Fibroblast of lung (primary cell): ENCODE measurements around the gene C1R. TPM values are rescaled to one million over a fixed set of nuclear protein-coding genes. Genes with fewer than 3 reads are reported as not detected.

Experiments
- DNase-seq, 2 donors: peaks; one replicate each; pipeline versions ENCODE4 v3.0.0 to v3.0.0-alpha.2; 2010; ENCODE audit warnings: low read depth in 2 of 2
- H2AFZ ChIP-seq: 2 replicates; pipeline ENCODE4 v1.5.1; 2012; ENCODE audit warnings: low read length, control low read depth, inconsistent platforms
- H3K27ac ChIP-seq: 2 replicates; pipeline ENCODE4 v1.5.1; 2011; ENCODE audit warnings: low read length, control low read depth; ENCODE audit not compliant: insufficient read depth
- H3K27me3 ChIP-seq: 2 replicates; pipeline ENCODE4 v1.5.1; 2011; ENCODE audit warnings: mild to moderate bottlenecking, low read length; ENCODE audit not compliant: control insufficient read depth, insufficient read depth
- H3K36me3 ChIP-seq: 2 replicates; pipeline ENCODE4 v1.5.1; 2011; ENCODE audit warnings: low read length; ENCODE audit not compliant: control insufficient read depth, insufficient read depth
- H3K4me1 ChIP-seq: 2 replicates; pipeline ENCODE4 v1.5.1; 2011; ENCODE audit warnings: low read length; ENCODE audit not compliant: control insufficient read depth, insufficient read depth; ENCODE audit errors: extremely low read depth
- H3K4me2 ChIP-seq: 2 replicates; pipeline ENCODE4 v1.5.1; 2011; ENCODE audit warnings: low read length, control low read depth; ENCODE audit not compliant: insufficient read depth; ENCODE audit errors: extremely low read depth
- H3K4me3 ChIP-seq, 4 experiments: fragments of 200-600 bp in 1 of 4; sonication (generic) in 1 of 4; replicated peaks in 1 of 4; 2 replicates each; pipeline ENCODE4 v1.5.1; 2011 to 2016; ENCODE audit warnings: low read length in 4 of 4, low read depth in 3 of 4, mild to moderate bottlenecking in 3 of 4, control low read depth in 2 of 4, inconsistent platforms in 1 of 4, mixed read lengths in 1 of 4; ENCODE audit not compliant: insufficient read depth in 1 of 4; ENCODE audit errors: control extremely low read depth in 1 of 4
- H3K79me2 ChIP-seq: 2 replicates; pipeline ENCODE4 v1.5.1; 2012; ENCODE audit warnings: mild to moderate bottlenecking, low read length, inconsistent platforms; ENCODE audit not compliant: control insufficient read depth, insufficient read depth
- H3K9ac ChIP-seq: 2 replicates; pipeline ENCODE4 v1.5.1; 2011; ENCODE audit warnings: mild to moderate bottlenecking, low read length, control low read depth; ENCODE audit not compliant: insufficient read depth
- H3K9me3 ChIP-seq: 2 replicates; pipeline ENCODE4 v1.5.1; 2012; ENCODE audit warnings: low read depth, low read length; ENCODE audit not compliant: control insufficient read depth, insufficient read depth
- H4K20me1 ChIP-seq: 2 replicates; pipeline ENCODE4 v1.5.1; 2011; ENCODE audit warnings: low read length; ENCODE audit not compliant: control insufficient read depth, insufficient read depth; ENCODE audit errors: extremely low read depth
- EZH2 ChIP-seq: IDR thresholded peaks from 2 replicates; pipeline ENCODE4 v1.5.1; 2012; ENCODE audit warnings: low read length, control low read depth, mild to moderate bottlenecking; ENCODE audit errors: missing control alignments
- polyA plus RNA-seq, 2 donors: library from polyadenylated mRNA; depleted of rRNA in 1 of 2; stranded (reverse) in 1 of 2; unstranded in 1 of 2; fragments of >200 nt; gene quantifications; 2 replicates each; pipeline ENCODE4 v1.2.1, GENCODE V29; 2011 to 2012; ENCODE audit warnings: missing spikeins in 1 of 2
- total RNA-seq: library from RNA; depleted of rRNA; stranded (reverse); fragments of >200 nt; gene quantifications from 2 replicates; pipeline ENCODE4 v1.2.1, GENCODE V29; 2014
- TF ChIP-seq, protein P1 (sequence below), 2 donors: IDR thresholded peaks in 1 of 2; conservative IDR thresholded peaks in 1 of 2; 1 replicate in 1 of 2; 2 replicates in 1 of 2; pipeline ENCODE4 v1.5.1; 2011 to 2012; ENCODE audit warnings: low read length in 2 of 2, control low read depth in 1 of 2, inconsistent platforms in 1 of 2, low read depth in 1 of 2, mild to moderate bottlenecking in 1 of 2

C1R gene
- total and polyA plus RNA-seq, 2 donors (not counting 1 experiment from before 2014, with no cell fraction given), result 407 to 617 TPM

DNA sequence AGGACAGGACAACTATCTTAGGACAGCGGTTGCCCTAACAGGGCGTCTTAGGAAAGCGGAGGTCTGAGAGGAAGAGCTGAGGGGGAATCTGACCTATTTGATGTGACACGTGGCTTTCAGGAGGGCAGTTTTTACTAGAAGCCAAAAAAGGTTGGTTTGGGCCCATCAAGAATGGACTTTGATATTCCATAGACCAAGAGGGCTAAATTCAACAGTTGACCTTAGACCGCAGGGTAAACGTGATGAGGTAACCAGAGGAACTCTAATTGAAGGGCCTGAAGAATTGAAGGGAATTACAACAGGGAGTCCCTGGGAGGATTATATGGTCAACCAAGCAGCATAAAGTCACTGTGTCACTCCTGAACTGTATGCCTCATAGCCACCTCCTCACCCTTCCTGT, 20.2 kb downstream of the C1R start:
- no peaks in the 10 kb centered on the region for H3K27me3 ChIP-seq
- no peak overlapping the region for H3K27ac ChIP-seq
- H2AFZ ChIP-seq, result no peak overlapping the region
- H3K4me2 ChIP-seq, result no peak overlapping the region
- no peak overlapping the region for H3K9ac ChIP-seq
- peaks cover 5% of the 10 kb centered on the region for H3K4me1 ChIP-seq
- peaks cover 15% of the 10 kb centered on the region for H3K36me3 ChIP-seq
- H3K79me2 ChIP-seq, result no peaks in the 10 kb centered on the region
- no peak for TF ChIP-seq EZH2
- TF ChIP-seq, protein P1, sequence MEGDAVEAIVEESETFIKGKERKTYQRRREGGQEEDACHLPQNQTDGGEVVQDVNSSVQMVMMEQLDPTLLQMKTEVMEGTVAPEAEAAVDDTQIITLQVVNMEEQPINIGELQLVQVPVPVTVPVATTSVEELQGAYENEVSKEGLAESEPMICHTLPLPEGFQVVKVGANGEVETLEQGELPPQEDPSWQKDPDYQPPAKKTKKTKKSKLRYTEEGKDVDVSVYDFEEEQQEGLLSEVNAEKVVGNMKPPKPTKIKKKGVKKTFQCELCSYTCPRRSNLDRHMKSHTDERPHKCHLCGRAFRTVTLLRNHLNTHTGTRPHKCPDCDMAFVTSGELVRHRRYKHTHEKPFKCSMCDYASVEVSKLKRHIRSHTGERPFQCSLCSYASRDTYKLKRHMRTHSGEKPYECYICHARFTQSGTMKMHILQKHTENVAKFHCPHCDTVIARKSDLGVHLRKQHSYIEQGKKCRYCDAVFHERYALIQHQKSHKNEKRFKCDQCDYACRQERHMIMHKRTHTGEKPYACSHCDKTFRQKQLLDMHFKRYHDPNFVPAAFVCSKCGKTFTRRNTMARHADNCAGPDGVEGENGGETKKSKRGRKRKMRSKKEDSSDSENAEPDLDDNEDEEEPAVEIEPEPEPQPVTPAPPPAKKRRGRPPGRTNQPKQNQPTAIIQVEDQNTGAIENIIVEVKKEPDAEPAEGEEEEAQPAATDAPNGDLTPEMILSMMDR (conservative IDR thresholded peaks at IDR 0.05 in 1 of 2, IDR thresholded peaks at IDR 0.05 in 1 of 2; ENCODE audit: low read depth in 1 of 2, low read length in 2 of 2), result no peak
- no peaks in the 10 kb centered on the region for H4K20me1 ChIP-seq
- H3K4me3 ChIP-seq, result no peak overlapping the region
- DNase-seq, result no peak
- no peaks in the 10 kb centered on the region for H3K9me3 ChIP-seq

DNA sequence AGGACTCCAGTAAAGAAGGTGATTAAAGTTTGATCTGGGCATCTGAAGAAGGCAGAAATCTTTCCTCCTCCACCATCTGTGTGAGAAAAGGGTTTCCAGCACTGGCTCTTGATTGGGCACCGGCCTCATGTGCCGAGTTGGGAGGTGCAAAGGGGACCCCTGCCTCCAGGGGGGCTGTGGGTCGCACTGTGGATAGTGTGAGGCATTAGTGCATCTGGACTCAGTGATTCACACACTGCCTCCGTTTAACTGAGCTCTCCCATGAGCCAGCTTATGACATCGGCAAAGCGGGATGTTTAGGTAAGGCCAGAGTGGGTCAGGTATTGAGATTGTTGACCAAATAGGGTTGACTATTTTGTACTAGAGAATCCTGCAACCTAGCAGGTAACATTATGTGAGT, 22.9 kb downstream of the C1R start:
- no peaks in the 10 kb centered on the region for H3K9me3 ChIP-seq
- no peak overlapping the region for H3K4me2 ChIP-seq
- H3K79me2 ChIP-seq, result no peaks in the 10 kb centered on the region
- TF ChIP-seq, protein P1 (conservative IDR thresholded peaks at IDR 0.05 in 1 of 2, IDR thresholded peaks at IDR 0.05 in 1 of 2; ENCODE audit: low read depth in 1 of 2, low read length in 2 of 2), result no peak
- TF ChIP-seq EZH2, result no peak
- DNase-seq, result no peak
- no peaks in the 10 kb centered on the region for H4K20me1 ChIP-seq
- H2AFZ ChIP-seq, result no peak overlapping the region
- no peak overlapping the region for H3K9ac ChIP-seq
- no peaks in the 10 kb centered on the region for H3K27me3 ChIP-seq
- H3K4me3 ChIP-seq, result no peak overlapping the region
- H3K36me3 ChIP-seq, result peaks cover 19% of the 10 kb centered on the region
- H3K4me1 ChIP-seq, result no peaks in the 10 kb centered on the region
- no peak overlapping the region for H3K27ac ChIP-seq

DNA sequence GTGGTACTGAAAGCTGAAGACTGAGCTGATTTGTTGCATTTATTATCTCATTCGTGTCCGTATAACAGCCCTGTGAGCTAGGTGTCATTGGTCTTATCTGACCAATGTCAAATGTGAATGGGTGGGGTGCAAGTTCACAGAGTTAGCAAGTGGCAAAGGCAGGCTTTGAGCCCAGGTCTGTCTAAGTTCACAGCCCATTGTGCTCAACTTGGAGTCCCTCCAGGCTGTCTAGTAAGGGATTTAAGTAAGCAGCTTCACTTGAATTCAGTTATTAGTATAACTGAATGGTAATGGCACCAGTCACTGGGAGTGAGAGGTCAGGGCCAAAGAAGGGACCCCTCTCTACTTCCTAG, 23.3 kb downstream of the C1R start:
- H3K36me3 ChIP-seq, result peaks cover 20% of the 10 kb centered on the region
- H3K79me2 ChIP-seq, result no peaks in the 10 kb centered on the region
- no peaks in the 10 kb centered on the region for H3K9me3 ChIP-seq
- no peak for TF ChIP-seq EZH2
- TF ChIP-seq, protein P1 (conservative IDR thresholded peaks at IDR 0.05 in 1 of 2, IDR thresholded peaks at IDR 0.05 in 1 of 2; ENCODE audit: low read depth in 1 of 2, low read length in 2 of 2), result no peak
- H3K27me3 ChIP-seq, result no peaks in the 10 kb centered on the region
- no peak overlapping the region for H2AFZ ChIP-seq
- no peak for DNase-seq
- no peak overlapping the region for H3K4me3 ChIP-seq
- no peak overlapping the region for H3K9ac ChIP-seq
- H3K4me2 ChIP-seq, result no peak overlapping the region
- H4K20me1 ChIP-seq, result no peaks in the 10 kb centered on the region
- no peak overlapping the region for H3K27ac ChIP-seq
- no peaks in the 10 kb centered on the region for H3K4me1 ChIP-seq
